ENCODE data around the gene CSGALNACT2. TPM values are rescaled to one million over a fixed set of nuclear protein-coding genes. Genes with fewer than 3 reads are reported as not detected.

Gene CSGALNACT2
- total and polyA plus RNA-seq, 2 of the 13 experiments (the other 11 are each of a cell fraction or from before 2014, with no cell fraction given): 3.3 to 7.1 TPM

DNA sequence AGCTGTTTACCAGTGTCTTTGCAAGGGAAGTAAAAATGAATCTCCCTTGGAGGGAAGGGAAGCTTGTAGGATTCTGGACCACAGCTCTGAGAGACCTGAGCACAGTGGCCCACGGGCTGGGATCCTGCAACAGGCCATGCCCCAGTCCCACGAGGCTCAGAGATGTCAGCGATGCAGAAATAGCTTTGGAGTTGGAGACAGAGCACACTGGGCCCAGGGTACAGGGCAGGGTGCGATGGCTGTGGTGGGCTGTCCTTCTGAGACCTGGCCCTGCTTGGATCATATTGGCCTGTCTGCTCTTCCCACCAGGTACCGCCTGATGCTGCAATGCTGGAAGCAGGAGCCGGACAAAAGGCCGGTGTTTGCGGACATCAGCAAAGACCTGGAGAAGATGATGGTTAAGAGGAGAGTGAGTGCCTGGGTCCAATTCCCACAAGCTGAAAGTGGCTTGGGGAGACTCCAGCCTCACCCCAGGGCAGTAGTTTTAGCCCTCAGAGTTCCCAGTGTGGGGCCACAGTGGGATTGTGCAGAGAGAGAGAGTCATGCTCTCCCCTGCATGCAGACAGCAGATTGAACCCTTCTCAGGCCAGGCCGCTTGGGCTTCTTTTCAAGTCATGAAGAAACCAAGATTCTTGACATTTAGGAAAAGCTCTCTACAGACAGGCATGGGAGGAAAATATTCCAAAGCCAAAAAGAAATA lies 13.5 kb upstream of the CSGALNACT2 start (continued):
- no peak for TF ChIP-seq ZBTB7B (CRISPR knock-in tag; IDR thresholded peaks at IDR 0.05)
- no peak for TF ChIP-seq ZNF562 (CRISPR knock-in tag; IDR thresholded peaks at IDR 0.05; ENCODE audit: borderline replicate concordance)
- no peak for TF ChIP-seq TBX2 (CRISPR knock-in tag; IDR thresholded peaks at IDR 0.05; ENCODE audit: borderline replicate concordance)
- no peak for TF ChIP-seq ETV6 (CRISPR knock-in tag; conservative IDR thresholded peaks at IDR 0.05)
- TF ChIP-seq MIER2 (CRISPR knock-in tag; IDR thresholded peaks at IDR 0.05): no peak

DNA sequence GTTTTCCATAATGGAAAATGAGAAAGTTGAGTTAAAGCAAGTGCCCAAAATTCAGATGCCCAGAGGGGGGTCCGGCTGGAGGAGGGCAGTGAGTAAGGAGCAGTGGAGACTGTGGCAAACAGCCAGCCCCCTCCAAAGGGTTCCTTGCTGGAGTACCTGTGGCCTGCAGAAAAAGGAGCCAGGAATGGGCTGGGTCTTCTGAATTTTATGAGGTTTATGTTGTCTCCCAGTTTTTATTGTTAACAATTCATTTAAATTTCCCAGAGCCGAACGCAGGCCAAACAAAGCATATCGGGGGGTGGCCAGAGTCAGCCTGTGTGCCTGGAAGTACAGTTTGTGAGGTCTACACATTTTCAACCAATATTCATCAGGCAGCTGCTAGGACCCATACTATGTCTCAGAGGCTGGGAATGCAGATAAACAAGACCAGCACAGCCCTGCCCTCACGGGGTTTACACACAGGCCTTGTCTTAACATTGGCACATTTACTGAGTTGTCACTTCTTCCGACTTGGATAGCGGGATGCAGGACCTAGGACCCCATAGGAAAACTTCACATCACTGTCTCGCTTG lies 12.9 kb upstream of the CSGALNACT2 start:
- no peak overlapping the region for H3K9ac ChIP-seq (ENCODE audit: insufficient read depth, low read depth, low read length)
- no peak for DNase-seq (ENCODE audit: low spot score)
- no peak overlapping the region for H3K4me2 ChIP-seq (ENCODE audit: low read depth, low read length)
- H3K4me1 ChIP-seq (ENCODE audit: insufficient read depth, low read length): no peaks in the 10 kb centered on the region
- intact Hi-C loops (cut with micrococcal nuclease; ENCODE audit: unreplicated experiment): no loop called here
- ChIA-PET POLR2A (no interaction called here), CTCF (ENCODE audit: low intra/inter-chr PET ratio, low total read pairs) (no interaction called here)
- H3K27me3 ChIP-seq (ENCODE audit: control insufficient read depth in 1 of 2, insufficient read depth in 2 of 2, low read length in 2 of 2): peaks cover 9 to 79% of the 10 kb centered on the region in 2 experiments
- in situ Hi-C loops (cut with HindIII; ENCODE audit: extremely low pct_ligation_motif_present, low pct_unique_long_range_greater_than_20kb): no loop called here
- no peaks in the 10 kb centered on the region for H3K36me3 ChIP-seq (replicated peaks in 1 of 2; ENCODE audit: control insufficient read depth in 1 of 2, insufficient read depth in 2 of 2, low read length in 2 of 2)
- no peak overlapping the region for H3K4me3 ChIP-seq (replicated peaks in 1 of 3; ENCODE audit: insufficient read depth in 1 of 3, low read depth in 2 of 3, low read length in 3 of 3)
- H2AFZ ChIP-seq (ENCODE audit: low read length): no peak overlapping the region
- no peak overlapping the region for H3K27ac ChIP-seq (ENCODE audit: extremely low read length, insufficient read depth, low read length)
- no TSS peak for BruUV-seq (replicated peaks)
- WGBS (ENCODE audit: low lambda C conversion rate): 48% methylated on average over 6 of the region's 8 CpGs
- H3K9me3 ChIP-seq (ENCODE audit: low read length): no peaks in the 10 kb centered on the region
- no peak for ATAC-seq
- no peak for FAIRE-seq
- no peaks in the 10 kb centered on the region for H4K20me1 ChIP-seq (ENCODE audit: insufficient read depth, low read length)
- H3K79me2 ChIP-seq (ENCODE audit: insufficient read depth, low read length): no peaks in the 10 kb centered on the region
- TF ChIP-seq ETV5 (CRISPR knock-in tag; IDR thresholded peaks at IDR 0.05; ENCODE audit: borderline replicate concordance) (no peak), TOE1 (CRISPR knock-in tag; IDR thresholded peaks at IDR 0.05) (no peak), SP5 (CRISPR knock-in tag; IDR thresholded peaks at IDR 0.05; ENCODE audit: borderline replicate concordance, low read depth) (no peak), MAFK (conservative IDR thresholded peaks at IDR 0.05 in 1 of 2, IDR thresholded peaks at IDR 0.05 in 1 of 2; ENCODE audit: low read length in 2 of 2) (no peak), ZNF33B (CRISPR knock-in tag; IDR thresholded peaks at IDR 0.05) (no peak)
- TF ChIP-seq, protein P1, sequence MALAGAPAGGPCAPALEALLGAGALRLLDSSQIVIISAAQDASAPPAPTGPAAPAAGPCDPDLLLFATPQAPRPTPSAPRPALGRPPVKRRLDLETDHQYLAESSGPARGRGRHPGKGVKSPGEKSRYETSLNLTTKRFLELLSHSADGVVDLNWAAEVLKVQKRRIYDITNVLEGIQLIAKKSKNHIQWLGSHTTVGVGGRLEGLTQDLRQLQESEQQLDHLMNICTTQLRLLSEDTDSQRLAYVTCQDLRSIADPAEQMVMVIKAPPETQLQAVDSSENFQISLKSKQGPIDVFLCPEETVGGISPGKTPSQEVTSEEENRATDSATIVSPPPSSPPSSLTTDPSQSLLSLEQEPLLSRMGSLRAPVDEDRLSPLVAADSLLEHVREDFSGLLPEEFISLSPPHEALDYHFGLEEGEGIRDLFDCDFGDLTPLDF (CRISPR knock-in tag; IDR thresholded peaks at IDR 0.05): no peak
- TF ChIP-seq, protein P2, sequence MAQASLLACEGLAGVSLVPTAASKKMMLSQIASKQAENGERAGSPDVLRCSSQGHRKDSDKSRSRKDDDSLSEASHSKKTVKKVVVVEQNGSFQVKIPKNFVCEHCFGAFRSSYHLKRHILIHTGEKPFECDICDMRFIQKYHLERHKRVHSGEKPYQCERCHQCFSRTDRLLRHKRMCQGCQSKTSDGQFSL (CRISPR knock-in tag; IDR thresholded peaks at IDR 0.05): no peak
- TF ChIP-seq, protein P3, sequence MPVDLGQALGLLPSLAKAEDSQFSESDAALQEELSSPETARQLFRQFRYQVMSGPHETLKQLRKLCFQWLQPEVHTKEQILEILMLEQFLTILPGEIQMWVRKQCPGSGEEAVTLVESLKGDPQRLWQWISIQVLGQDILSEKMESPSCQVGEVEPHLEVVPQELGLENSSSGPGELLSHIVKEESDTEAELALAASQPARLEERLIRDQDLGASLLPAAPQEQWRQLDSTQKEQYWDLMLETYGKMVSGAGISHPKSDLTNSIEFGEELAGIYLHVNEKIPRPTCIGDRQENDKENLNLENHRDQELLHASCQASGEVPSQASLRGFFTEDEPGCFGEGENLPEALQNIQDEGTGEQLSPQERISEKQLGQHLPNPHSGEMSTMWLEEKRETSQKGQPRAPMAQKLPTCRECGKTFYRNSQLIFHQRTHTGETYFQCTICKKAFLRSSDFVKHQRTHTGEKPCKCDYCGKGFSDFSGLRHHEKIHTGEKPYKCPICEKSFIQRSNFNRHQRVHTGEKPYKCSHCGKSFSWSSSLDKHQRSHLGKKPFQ (CRISPR knock-in tag; IDR thresholded peaks at IDR 0.05; ENCODE audit: insufficient replicate concordance): no peak
- TF ChIP-seq, protein P4, sequence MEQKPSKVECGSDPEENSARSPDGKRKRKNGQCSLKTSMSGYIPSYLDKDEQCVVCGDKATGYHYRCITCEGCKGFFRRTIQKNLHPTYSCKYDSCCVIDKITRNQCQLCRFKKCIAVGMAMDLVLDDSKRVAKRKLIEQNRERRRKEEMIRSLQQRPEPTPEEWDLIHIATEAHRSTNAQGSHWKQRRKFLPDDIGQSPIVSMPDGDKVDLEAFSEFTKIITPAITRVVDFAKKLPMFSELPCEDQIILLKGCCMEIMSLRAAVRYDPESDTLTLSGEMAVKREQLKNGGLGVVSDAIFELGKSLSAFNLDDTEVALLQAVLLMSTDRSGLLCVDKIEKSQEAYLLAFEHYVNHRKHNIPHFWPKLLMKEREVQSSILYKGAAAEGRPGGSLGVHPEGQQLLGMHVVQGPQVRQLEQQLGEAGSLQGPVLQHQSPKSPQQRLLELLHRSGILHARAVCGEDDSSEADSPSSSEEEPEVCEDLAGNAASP (CRISPR knock-in tag; IDR thresholded peaks at IDR 0.05; ENCODE audit: borderline replicate concordance): no peak

Data from HepG2 (cell line).